GM18526 (cell line): ENCODE data around the gene APOC4.

Experiments
- POLR2A ChIP-seq: IDR thresholded peaks from 3 replicates; pipeline ENCODE4 v1.6.1; 2011; ENCODE audit not compliant: insufficient read length; ENCODE audit errors: extremely low read depth

The APOC4 gene

GRCh38 chr19:44942067-44942571 lies at the start of gene APOC4:
TSS of gene APOC4 (plus strand) at chr19:44942237. CDS start at chr19:44942278, 41 bp downstream.
- no peak for TF ChIP-seq POLR2A

GRCh38 chr19:44892932-44893331 lies 49.1 kb upstream of the APOC4 start:
- TF ChIP-seq POLR2A, result no peak

GRCh38 chr19:44893332-44894051 lies 48.5 kb upstream of the APOC4 start:
- TF ChIP-seq POLR2A, result no peak

GRCh38 chr19:44894052-44894400 lies 48.0 kb upstream of the APOC4 start:
- TF ChIP-seq POLR2A, result no peak

DNA sequence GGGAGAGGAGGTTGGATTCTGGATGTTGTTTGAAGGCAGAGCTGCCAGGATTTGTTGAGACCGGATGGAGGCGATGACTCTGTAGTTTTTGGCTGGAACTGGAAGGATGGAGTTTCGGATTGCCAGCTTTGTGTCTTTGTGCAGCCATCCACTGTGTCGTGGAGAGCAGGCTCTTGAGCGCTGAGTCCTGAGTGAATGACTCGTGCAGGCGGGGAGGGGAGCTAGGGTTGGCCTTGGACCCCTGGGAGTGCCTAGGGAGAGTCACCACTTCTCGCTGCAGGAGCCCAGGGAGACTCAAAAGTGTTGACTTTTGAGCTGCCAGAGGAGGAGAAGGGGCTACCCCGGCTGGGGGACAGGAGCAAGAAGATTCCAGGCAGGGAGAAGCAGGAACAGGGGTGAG lies 47.1 kb upstream of the APOC4 start:
- TF ChIP-seq POLR2A, result no peak

GRCh38 chr19:44897835-44898234 lies 44.2 kb upstream of the APOC4 start:
- no peak for TF ChIP-seq POLR2A

- no peak for TF ChIP-seq POLR2A
These were observed 41.5 kb upstream of the APOC4 start for GRCh38 chr19:44900328-44901244.

DNA sequence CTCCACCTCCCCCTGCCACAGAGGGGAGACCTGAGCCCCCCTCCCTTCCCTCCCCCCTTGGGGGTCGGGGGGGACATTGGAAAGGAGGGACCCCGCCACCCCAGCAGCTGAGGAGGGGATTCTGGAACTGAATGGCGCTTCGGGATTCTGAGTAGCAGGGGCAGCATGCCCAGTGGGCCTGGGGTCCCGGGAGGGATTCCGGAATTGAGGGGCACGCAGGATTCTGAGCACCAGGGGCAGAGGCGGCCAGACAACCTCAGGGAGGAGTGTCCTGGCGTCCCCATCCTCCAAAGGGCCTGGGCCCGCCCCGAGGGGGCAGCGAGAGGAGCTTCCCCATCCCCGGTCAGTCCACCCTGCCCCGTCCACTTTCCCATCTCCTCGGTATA lies 38.8 kb upstream of the APOC4 start:
- no peak for TF ChIP-seq POLR2A

DNA sequence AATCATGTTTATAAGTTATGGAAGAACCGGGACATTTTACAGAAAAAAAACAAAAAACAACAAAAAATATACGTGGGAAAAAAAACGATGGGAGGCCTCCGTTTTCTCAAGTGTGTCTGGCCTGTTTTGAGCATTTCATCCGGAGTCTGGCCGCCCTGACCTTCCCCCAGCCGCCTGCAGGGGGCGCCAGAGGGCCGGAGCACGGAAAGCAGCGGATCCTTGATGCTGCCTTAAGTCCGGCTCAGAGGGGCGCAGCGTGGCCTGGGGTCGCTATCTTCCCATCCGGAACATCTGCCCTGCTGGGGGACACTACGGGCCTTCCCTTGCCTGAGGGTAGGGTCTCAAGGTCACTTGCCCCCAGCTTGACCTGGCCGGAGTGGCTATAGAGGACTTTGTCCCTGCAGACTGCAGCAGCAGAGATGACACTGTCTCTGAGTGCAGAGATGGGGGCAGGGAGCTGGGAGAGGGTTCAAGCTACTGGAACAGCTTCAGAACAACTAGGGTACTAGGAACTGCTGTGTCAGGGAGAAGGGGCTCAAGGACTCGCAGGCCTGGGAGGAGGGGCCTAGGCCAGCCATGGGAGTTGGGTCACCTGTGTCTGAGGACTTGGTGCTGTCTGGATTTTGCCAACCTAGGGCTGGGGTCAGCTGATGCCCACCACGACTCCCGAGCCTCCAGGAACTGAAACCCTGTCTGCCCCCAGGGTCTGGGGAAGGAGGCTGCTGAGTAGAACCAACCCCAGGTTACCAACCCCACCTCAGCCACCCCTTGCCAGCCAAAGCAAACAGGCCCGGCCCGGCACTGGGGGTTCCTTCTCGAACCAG lies 38.2 kb upstream of the APOC4 start:
- TF ChIP-seq POLR2A, result peak; percentile 6

DNA sequence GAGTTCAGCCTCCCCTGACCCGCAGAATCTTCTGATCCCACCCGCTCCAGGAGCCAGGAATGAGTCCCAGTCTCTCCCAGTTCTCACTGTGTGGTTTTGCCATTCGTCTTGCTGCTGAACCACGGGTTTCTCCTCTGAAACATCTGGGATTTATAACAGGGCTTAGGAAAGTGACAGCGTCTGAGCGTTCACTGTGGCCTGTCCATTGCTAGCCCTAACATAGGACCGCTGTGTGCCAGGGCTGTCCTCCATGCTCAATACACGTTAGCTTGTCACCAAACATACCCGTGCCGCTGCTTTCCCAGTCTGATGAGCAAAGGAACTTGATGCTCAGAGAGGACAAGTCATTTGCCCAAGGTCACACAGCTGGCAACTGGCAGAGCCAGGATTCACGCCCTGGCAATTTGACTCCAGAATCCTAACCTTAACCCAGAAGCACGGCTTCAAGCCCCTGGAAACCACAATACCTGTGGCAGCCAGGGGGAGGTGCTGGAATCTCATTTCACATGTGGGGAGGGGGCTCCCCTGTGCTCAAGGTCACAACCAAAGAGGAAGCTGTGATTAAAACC lies 37.5 kb upstream of the APOC4 start:
- TF ChIP-seq POLR2A, result no peak

DNA sequence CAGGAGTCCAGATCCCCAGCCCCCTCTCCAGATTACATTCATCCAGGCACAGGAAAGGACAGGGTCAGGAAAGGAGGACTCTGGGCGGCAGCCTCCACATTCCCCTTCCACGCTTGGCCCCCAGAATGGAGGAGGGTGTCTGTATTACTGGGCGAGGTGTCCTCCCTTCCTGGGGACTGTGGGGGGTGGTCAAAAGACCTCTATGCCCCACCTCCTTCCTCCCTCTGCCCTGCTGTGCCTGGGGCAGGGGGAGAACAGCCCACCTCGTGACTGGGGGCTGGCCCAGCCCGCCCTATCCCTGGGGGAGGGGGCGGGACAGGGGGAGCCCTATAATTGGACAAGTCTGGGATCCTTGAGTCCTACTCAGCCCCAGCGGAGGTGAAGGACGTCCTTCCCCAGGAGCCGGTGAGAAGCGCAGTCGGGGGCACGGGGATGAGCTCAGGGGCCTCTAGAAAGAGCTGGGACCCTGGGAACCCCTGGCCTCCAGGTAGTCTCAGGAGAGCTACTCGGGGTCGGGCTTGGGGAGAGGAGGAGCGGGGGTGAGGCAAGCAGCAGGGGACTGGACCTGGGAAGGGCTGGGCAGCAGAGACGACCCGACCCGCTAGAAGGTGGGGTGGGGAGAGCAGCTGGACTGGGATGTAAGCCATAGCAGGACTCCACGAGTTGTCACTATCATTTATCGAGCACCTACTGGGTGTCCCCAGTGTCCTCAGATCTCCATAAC lies 36.4 kb upstream of the APOC4 start, which contains the start of gene APOE:
APOE (plus strand) TSS at position 360 of the 724 bp plus-strand sequence. CDS start 829 bp downstream, outside the sequence.
- no peak for TF ChIP-seq POLR2A

GRCh38 chr19:44907613-44908012 lies 34.4 kb upstream of the APOC4 start:
- no peak for TF ChIP-seq POLR2A

- no peak for TF ChIP-seq POLR2A
These were observed 33.8 kb upstream of the APOC4 start for GRCh38 chr19:44908074-44908835.
